NCI-H1092 (cell line): Measurements from ENCODE around the gene APOC1.
"Not testable (repeated sequence)": the region's sequence is repeated elsewhere in the genome, so short reads cannot be mapped to it uniquely, and the experiment has no call there.

Experiments
- DNase-seq: peaks from one replicate; lab custom pipeline; 2025; lab: John Stamatoyannopoulos, UW

The APOC1 gene

DNA sequence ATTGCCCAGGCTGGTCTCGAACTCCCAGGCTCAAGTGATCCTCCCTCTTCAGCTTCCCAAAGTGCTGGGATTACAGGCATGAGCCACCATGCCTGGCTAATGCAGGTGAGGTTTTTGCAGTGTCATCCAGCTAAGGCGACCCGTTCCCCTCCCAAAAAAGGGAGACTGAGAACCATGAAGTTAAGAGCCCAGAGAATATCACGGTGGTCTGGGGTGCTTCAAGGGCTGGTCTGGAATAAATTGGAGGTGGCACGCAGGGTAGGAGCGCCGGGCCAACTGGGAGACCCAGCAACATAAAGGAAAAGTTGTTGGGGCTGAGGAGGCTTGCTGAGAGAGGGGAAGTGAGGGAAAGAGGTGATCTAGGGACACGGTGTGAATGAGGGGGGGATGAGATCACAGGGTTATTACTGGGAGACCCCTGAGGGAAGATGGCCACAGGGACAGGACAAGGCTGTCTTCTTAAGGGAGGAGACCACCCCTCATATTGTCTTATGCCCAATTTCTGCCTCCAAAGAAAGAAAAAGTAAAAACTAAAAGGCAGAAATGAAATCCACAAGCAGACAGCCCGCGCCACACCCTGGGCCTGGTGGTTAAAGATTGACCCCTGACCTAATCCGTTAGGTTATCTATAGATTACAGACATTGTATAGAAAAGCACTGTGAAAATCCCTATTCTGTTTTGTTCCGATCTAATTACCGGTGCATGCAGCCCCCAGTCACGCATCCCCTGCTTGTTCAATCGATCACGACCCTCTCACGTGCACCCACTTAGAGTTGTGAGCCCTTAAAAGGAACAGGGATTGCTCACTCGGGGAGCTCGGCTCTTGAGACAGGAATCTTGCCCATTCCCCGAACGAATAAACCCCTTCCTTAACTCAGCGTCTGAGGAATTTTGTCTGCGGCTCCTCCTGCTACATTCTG lies 636 bp upstream of the APOC1 start:
- not testable (repeated sequence) for DNase-seq

DNA sequence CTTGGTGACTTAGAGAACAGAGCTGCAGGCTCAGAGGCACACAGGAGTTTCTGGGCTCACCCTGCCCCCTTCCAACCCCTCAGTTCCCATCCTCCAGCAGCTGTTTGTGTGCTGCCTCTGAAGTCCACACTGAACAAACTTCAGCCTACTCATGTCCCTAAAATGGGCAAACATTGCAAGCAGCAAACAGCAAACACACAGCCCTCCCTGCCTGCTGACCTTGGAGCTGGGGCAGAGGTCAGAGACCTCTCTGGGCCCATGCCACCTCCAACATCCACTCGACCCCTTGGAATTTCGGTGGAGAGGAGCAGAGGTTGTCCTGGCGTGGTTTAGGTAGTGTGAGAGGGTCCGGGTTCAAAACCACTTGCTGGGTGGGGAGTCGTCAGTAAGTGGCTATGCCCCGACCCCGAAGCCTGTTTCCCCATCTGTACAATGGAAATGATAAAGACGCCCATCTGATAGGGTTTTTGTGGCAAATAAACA lies 9.9 kb downstream of the APOC1 start:
- DNase-seq = no peak

- DNase-seq = no peak
These were observed 10.9 kb downstream of the APOC1 start for GRCh38 chr19:44925114-44925891.

DNA sequence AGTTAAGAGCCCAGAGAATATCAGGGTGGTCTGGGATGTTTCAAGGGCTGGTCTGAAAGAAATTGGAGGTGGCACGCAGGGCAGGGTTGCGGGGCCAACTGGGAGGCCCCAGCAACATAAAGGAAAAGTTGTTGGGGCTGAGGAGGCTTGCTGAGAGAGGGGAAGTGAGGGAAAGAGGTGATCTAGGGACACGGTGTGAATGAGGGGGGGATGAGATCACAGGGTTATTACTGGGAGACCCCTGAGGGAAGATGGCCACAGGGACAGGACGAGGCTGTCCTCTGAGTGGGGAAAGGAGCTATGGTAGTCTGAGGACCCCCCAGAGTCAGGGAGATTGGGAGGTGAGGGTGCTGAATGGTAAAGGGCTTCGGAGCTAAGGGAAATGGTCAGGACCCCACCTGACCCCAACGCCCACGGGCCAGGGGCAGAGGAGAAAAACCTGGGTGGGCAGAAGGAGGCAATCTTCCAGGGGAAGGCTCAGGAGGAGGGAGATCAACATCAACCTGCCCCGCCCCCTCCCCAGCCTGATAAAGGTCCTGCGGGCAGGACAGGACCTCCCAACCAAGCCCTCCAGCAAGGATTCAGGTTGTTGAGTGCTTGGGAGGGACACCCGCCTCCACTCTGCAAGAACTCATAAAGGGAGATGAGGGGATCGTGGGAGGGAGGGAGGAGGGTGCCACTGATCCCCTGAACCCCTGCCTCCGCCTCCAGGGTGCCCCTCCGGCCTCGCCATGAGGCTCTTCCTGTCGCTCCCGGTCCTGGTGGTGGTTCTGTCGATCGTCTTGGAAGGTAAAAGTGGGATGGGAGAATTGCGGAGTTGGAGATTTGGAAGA lies 12.1 kb downstream of the APOC1 start:
- DNase-seq = not testable (repeated sequence)

DNA sequence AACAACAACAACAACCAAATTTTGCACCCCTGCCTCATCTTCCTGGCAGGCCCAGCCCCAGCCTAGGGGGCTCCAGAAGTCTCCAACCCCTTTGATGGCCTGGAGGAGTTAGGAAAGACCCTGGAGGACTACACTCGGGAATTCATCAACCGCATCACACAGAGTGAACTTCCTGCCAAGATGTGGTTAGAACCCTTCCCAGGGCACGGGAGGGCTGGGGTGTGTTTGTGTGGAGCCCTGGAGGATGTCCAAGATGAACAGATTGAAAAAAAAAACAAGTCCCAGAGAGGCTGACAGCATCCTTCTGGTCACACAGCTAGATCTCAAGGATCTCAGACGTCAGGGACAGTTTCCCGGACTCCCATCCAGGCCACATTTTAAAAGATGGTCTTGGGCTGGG lies 13.3 kb downstream of the APOC1 start:
- DNase-seq = no peak

DNA sequence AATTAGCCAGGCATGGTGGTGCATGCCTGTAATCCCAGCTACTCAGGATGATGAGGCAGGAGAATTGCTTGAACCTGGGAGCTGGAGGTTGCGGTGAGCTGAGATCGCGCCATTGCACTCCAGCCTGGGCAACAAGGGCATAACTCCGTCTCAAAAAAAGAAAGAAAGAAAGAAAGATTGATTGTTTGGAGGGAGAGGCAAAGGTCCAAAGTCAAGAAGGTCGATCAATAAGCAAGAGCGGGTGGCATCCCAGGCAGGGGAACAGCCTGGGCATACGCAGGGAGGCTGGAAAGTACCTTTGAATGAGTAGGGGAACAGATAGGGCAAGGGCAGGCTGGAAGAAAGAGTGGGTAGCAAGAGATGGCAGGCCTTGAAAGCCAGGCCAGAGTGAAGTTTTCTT lies 15.7 kb downstream of the APOC1 start:
- DNase-seq = no peak

GRCh38 chr19:44931541-44931940 lies 17.1 kb downstream of the APOC1 start:
- DNase-seq = no peak

- DNase-seq = no peak
These were observed 25.3 kb downstream of the APOC1 start for GRCh38 chr19:44939668-44940067.

DNA sequence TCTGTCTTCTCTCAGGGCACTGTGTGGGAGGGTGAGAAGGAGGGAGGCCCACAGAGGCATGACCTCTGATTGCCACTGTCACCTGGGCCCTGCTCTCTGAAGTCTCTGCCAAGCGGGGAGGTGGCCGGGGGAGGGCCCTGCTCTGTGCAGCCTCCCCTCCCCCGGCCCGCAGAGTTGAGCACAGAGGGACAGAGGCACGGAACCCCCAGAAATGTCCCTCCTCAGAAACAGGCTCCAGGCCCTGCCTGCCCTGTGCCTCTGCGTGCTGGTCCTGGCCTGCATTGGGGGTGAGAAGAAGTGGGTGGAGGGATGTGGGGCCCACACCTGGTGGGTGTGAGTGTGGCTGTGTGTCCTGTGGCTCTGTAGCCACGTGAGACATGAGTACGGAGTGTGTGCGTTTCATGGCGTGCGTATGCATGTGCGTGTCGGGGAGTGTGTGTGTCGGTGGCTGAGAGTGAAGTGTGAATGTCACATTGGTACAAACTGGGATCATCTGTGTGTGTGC lies 27.7 kb downstream of the APOC1 start, which contains the start of gene APOC4:
TSS of gene APOC4 (plus strand) at position 171 of the 505 bp plus-strand sequence. CDS start at position 212, 41 bp downstream.
- no peak for DNase-seq

DNA sequence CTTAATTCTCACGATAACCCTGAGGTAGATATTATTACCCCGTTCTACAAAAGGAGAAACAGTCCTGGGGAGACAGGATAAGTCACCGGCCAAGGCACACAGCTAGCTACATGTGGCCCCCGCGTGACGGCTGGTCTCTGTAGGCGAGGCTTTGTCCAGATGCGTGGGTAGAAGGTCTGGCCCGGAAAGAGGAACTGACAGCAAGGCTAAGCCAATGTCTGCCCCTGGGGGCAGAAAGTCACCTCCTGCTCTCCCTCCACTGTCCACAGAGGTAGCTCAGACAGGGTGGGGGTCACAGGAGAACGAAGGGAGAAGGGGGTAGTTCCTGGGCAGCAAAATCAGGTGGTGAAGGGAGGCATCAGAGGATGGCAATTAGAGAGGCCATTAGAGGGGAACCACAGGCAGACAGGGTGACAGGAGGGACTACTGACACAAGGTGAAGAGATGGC lies 29.4 kb downstream of the APOC1 start:
- no peak for DNase-seq

DNA sequence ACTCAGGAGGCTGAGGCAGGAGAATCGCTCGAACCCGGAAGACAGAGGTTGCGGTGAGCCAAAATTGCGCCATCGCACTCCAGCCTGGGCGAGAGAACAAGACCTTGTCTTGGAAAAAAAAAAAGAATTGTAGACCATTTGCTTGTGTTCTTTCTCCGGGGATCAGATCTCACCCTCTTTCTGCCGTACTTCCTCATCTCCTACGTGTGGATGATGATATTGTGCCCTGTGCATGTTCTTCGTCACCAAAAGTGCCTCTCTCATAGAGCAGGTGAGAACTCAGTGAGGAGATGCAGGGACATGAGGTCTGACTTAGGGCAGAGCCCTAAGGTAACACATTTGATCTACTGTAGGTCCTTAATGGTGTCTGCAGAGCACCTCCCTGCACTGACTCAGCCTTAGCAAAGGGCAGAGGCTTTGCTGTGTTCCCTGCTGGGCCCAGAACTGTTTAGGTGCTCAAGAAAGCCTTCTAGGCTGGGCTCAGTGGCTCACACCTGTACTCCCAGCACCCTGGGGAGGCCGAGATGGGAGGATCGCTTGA lies 32.7 kb downstream of the APOC1 start:
- no peak for DNase-seq

GRCh38 chr19:44948237-44948636 lies 33.8 kb downstream of the APOC1 start:
- DNase-seq = no peak

DNA sequence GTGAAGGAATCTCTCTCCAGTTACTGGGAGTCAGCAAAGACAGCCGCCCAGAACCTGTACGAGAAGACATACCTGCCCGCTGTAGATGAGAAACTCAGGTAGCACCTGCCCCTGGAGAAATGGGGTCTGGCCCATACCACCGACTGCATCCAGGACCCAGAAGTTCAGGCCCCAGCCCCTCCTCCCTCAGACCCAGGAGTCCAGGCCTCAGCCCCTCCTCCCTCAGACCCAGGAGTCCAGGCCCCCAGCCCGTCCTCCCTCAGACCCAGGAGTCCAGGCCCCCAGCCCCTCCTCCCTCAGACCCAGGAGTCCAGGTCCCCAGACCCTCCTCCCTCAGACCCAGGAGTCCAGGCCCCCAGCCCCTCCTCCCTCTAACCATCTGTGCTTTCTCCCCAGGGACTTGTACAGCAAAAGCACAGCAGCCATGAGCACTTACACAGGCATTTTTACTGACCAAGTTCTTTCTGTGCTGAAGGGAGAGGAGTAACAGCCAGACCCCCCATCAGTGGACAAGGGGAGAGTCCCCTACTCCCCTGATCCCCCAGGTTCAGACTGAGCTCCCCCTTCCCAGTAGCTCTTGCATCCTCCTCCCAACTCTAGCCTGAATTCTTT lies 34.5 kb downstream of the APOC1 start:
- DNase-seq = no peak

DNA sequence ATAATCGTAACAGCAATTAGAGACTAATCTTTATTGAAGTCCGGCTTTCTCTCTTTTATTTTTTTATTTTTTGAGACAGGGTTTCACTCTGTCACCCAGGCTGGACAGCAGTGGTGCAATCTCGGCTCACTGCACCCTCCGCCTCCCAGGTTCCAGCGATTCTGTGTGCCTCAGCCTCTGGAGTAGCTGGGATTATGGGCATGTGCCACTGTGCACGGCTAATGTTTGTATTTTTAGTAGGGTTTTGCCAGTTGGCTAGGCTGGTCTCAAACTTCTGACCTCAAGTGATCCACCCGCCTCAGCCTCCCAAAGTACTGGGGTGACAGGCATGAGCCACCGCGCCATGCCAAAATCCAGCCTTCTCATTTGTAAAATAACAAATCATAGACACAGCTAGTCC lies 35.1 kb downstream of the APOC1 start:
- no peak for DNase-seq

DNA sequence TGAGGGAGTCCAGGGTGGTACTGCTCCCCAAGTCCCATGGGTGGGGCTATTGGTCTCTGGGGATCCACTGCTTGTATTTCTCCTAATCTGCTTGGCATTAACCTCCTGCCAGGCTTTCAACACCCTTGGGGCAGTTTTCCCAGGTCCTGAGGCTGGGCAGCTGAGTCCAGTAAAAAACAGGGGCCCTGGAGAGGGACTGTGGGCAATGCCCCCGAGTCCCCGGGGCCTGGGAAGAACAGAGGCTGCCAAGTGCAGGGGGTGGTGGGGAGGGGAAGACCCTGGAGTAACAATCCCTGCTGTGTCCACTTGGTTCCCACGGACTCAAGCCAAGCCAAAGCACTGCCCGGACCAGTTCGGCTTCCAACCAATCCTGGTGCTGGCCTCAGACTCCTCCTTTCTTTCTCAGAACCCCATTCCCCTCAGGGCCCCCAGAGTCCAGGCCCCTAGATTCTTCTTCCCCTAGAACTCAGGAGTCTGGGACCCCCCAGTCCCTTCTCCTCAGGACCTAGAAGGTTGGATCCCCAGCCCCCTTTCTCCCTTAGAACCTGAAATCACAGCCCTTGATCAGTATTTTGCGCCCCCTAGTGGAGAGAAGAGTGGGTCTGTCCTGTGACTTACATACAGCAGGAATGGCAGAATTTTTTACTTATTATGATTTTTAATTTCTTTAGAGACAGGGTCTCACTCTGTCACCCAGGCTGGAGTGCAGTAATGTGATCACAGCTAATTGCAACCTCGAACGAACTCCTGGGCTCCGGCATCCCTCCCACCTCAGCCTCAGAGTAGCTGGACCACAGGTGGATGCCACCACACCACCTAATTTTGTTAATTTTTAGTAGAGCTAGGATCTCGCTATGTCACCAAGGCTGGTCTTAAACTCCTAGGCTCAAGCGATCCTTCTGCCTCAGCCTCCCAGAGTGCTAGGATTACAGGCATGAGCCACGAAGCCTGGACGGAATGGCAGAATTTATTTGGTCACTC lies 37.1 kb downstream of the APOC1 start:
- peak; percentile 19 for DNase-seq

DNA sequence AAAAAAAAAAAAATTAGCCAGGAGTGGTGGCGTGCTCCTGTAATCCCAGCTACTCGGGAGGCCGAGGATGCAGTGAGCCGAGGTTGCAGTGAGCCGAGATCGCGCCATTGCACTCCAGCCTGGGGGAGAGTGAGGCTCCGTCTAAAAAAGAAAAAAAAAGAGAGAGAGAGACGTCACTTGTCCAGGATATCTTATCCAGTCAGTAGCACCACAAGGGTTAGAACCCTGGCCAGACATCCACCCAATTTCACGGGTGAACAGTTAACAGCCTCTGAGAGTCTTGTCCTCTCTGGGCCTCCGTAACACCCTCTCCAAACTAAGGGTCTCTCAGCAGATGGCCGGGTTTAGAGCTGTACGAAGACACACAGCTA lies 39.9 kb downstream of the APOC1 start:
- DNase-seq = no peak

DNA sequence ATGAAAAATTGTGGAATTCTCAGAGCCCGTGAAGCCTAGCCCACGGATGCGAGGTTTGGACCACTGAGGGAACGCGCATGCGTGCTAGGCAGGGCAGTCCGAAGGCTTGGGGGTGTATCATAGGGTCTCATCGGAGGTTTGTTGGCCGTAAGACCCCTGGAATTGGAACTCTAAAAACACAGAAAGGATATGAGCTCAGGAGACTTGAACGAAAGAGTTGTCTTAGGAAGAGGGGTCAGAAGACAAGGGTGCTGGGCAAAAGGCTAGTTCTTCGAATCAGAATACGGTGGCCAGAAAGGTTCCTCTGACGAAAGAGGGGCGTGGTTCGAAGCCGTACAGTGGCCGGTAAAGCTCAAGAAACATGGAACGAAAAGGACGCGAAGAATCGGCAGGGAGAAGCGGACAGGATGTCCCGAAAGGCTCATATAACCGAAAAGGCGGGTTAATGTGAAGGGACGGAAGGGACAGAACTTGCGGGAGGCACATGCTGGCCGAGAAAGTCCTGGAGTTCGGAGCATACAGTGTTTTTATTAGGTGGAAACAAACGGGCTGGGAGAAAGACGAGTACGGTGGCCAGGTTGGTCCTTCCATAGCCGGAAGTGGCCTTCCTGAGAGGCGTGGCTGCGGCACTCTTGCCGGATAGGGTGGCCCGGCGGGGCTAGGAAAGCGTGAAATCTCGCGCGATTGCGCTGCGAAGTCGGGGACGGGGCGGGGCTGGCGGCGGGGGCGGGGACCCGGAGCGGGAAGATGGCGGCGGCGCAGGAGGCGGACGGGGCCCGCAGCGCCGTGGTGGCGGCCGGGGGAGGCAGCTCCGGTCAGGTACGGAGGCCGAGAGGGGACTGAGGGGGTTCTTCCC lies 40.5 kb downstream of the APOC1 start, which contains the start of gene CLPTM1:
TSS of gene CLPTM1 (plus strand) at position 732 of the 856 bp plus-strand sequence. CDS start at position 748, 16 bp downstream.
- peak; percentile 91 for DNase-seq
